Measurements from ENCODE around the gene KDM4B. TPM values are rescaled to one million over a fixed set of nuclear protein-coding genes. Genes with fewer than 3 reads are reported as not detected.

Gene KDM4B
- polyA plus RNA-seq, 1 of the 3 experiments (the other 2 are of a cell fraction): 12.2 TPM

DNA sequence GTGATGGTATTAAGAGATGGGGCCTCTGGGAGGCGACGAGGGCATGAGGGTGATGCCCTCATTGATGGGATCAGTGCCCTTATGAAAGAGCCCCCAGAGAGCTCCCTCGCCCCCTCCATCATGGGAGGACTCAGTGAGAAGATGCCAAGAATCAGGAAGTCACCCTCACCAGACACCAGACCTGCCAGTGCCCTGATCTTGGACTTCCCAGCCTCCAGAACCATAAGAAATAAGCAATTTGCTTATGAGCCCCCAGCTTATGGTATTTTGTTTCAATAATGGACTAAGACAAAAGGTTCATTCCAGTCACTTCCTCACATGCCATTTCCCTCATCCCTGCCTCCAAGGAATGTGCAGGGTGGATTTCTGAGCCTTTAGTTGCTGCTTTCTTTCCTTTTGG lies 129.7 kb downstream of the KDM4B start (continued):
- TF ChIP-seq JUND (IDR thresholded peaks at IDR 0.05): no peak
- TF ChIP-seq, protein P1, sequence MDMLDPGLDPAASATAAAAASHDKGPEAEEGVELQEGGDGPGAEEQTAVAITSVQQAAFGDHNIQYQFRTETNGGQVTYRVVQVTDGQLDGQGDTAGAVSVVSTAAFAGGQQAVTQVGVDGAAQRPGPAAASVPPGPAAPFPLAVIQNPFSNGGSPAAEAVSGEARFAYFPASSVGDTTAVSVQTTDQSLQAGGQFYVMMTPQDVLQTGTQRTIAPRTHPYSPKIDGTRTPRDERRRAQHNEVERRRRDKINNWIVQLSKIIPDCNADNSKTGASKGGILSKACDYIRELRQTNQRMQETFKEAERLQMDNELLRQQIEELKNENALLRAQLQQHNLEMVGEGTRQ (IDR thresholded peaks at IDR 0.05; ENCODE audit: borderline replicate concordance, low read depth, low read length): no peak
- no peak for TF ChIP-seq POLR2AphosphoS5 (IDR thresholded peaks at IDR 0.05; ENCODE audit: low read depth, low read length)
- no peak for TF ChIP-seq MEF2A (IDR thresholded peaks at IDR 0.05; ENCODE audit: borderline replicate concordance, low read depth)
- TF ChIP-seq FOSL2 (IDR thresholded peaks at IDR 0.05; ENCODE audit: borderline replicate concordance, low read depth): no peak
- TF ChIP-seq, protein P2, sequence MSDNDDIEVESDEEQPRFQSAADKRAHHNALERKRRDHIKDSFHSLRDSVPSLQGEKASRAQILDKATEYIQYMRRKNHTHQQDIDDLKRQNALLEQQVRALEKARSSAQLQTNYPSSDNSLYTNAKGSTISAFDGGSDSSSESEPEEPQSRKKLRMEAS (IDR thresholded peaks at IDR 0.05; ENCODE audit: low read depth): no peak
- TF ChIP-seq, protein P3, sequence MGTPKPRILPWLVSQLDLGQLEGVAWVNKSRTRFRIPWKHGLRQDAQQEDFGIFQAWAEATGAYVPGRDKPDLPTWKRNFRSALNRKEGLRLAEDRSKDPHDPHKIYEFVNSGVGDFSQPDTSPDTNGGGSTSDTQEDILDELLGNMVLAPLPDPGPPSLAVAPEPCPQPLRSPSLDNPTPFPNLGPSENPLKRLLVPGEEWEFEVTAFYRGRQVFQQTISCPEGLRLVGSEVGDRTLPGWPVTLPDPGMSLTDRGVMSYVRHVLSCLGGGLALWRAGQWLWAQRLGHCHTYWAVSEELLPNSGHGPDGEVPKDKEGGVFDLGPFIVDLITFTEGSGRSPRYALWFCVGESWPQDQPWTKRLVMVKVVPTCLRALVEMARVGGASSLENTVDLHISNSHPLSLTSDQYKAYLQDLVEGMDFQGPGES (IDR thresholded peaks at IDR 0.05; ENCODE audit: low read depth, low read length): no peak
- no peak for TF ChIP-seq RXRA (IDR thresholded peaks at IDR 0.05; ENCODE audit: borderline replicate concordance, low read depth)
- no peak for TF ChIP-seq EZH2phosphoT487 (IDR thresholded peaks at IDR 0.05; ENCODE audit: borderline replicate concordance, low read depth)
- TF ChIP-seq FOXJ3 (CRISPR knock-in tag; IDR thresholded peaks at IDR 0.05): no peak
- TF ChIP-seq, protein P4, sequence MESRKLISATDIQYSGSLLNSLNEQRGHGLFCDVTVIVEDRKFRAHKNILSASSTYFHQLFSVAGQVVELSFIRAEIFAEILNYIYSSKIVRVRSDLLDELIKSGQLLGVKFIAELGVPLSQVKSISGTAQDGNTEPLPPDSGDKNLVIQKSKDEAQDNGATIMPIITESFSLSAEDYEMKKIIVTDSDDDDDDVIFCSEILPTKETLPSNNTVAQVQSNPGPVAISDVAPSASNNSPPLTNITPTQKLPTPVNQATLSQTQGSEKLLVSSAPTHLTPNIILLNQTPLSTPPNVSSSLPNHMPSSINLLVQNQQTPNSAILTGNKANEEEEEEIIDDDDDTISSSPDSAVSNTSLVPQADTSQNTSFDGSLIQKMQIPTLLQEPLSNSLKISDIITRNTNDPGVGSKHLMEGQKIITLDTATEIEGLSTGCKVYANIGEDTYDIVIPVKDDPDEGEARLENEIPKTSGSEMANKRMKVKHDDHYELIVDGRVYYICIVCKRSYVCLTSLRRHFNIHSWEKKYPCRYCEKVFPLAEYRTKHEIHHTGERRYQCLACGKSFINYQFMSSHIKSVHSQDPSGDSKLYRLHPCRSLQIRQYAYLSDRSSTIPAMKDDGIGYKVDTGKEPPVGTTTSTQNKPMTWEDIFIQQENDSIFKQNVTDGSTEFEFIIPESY (IDR thresholded peaks at IDR 0.05; ENCODE audit: borderline replicate concordance, low read depth): no peak
- TF ChIP-seq RFX5 (IDR thresholded peaks at IDR 0.05; ENCODE audit: low read length): no peak
- TF ChIP-seq NFIC (IDR thresholded peaks at IDR 0.05; ENCODE audit: borderline replicate concordance): no peak

DNA sequence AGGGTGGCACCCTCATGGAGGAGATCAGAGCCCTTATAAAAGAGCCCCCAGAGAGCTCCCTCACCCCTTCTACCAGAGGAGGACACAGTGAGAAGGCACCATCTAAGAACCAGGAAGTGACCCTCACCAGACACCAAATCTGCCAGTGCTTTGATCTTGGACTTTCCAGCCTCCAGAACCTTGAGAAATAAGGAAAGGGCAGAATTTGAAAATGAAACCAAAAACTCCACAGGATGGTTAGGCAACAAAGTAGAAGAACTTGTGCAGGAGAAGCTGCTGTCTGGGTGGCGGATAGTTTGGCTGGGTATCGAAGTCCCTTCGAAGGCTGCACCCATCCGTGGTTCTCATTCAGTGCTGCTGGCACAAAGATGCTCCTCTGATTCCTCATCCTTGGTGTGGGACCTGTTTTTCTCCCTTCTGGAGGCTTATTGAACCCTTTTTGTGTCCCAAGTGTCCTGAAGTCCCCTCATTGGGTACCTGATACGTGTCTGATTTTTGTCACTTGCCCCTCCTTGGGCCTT lies 130.8 kb downstream of the KDM4B start:
- ChIA-PET CTCF (no interaction called here), POLR2A (no interaction called here)
- Histone ChIP-seq H3K9me2 (no peaks in the 10 kb centered on the region), H3K4me3 (ENCODE audit: low read depth in 2 of 2, low read length in 1 of 2) (no peak overlapping the region; a peak in 1 of 4 replicates), H3K27ac (ENCODE audit: low read depth in 2 of 2, low read length in 1 of 2) (no peak overlapping the region), H4K20me1 (ENCODE audit: insufficient read depth) (0 out of 2 replicates have a peak, but pooled peaks cover 4% of the 10 kb centered on the region), H3K4me1 (ENCODE audit: control insufficient read depth in 1 of 2, insufficient read depth in 2 of 2, low read depth in 1 of 2, low read length in 1 of 2) (peaks cover 14 to 53% of the 10 kb centered on the region in 2 experiments), H3K79me2 (ENCODE audit: insufficient read depth) (no peaks in the 10 kb centered on the region), H3K27me3 (ENCODE audit: insufficient read depth) (no peaks in the 10 kb centered on the region), H3K36me3 (replicated peaks in 1 of 2; ENCODE audit: control insufficient read depth in 1 of 2, insufficient read depth in 2 of 2, low read length in 1 of 2) (peaks cover 8 to 19% of the 10 kb centered on the region in 2 experiments), H3K4me2 (no peak overlapping the region), H3K9ac (no peak overlapping the region), H3F3A (replicated peaks; ENCODE audit: insufficient read depth) (no peaks in the 10 kb centered on the region), H2AFZ (ENCODE audit: low read depth) (no peak overlapping the region), H3K9me3 (no peaks in the 10 kb centered on the region)
- DNase-seq: no peak
- WGBS (ENCODE audit: low lambda C conversion rate): 98% methylated on average over 5 of the region's 5 CpGs
- TF ChIP-seq TAF1 (IDR thresholded peaks at IDR 0.05; ENCODE audit: borderline replicate concordance, low read depth, low read length) (no peak), GABPA (IDR thresholded peaks at IDR 0.05; ENCODE audit: low read depth) (no peak), TEAD4 (IDR thresholded peaks at IDR 0.05; ENCODE audit: borderline replicate concordance, insufficient read depth) (no peak), POLR2AphosphoS5 (IDR thresholded peaks at IDR 0.05; ENCODE audit: low read depth, low read length) (no peak), FOXJ3 (CRISPR knock-in tag; IDR thresholded peaks at IDR 0.05) (no peak), NFIC (IDR thresholded peaks at IDR 0.05; ENCODE audit: borderline replicate concordance) (no peak), RXRA (IDR thresholded peaks at IDR 0.05; ENCODE audit: borderline replicate concordance, low read depth) (no peak), ELF1 (IDR thresholded peaks at IDR 0.05) (no peak), SMC3 (IDR thresholded peaks at IDR 0.05; ENCODE audit: low read depth, low read length) (no peak), GATA2 (CRISPR knock-in tag; IDR thresholded peaks at IDR 0.05) (no peak)
- TF ChIP-seq, protein P5, sequence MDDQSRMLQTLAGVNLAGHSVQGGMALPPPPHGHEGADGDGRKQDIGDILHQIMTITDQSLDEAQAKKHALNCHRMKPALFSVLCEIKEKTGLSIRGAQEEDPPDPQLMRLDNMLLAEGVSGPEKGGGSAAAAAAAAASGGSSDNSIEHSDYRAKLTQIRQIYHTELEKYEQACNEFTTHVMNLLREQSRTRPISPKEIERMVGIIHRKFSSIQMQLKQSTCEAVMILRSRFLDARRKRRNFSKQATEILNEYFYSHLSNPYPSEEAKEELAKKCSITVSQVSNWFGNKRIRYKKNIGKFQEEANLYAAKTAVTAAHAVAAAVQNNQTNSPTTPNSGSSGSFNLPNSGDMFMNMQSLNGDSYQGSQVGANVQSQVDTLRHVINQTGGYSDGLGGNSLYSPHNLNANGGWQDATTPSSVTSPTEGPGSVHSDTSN (IDR thresholded peaks at IDR 0.05): no peak
- TF ChIP-seq, protein P3 (IDR thresholded peaks at IDR 0.05; ENCODE audit: low read depth, low read length): no peak
- TF ChIP-seq, protein P4 (IDR thresholded peaks at IDR 0.05; ENCODE audit: borderline replicate concordance, low read depth): no peak
- TF ChIP-seq, protein P1 (IDR thresholded peaks at IDR 0.05; ENCODE audit: borderline replicate concordance, low read depth, low read length): no peak
